Left ventricle myocardium inferior (tissue), 1 donor: ENCODE results near the gene ALOX15. TPM values are rescaled to one million over a fixed set of nuclear protein-coding genes. Genes with fewer than 3 reads are reported as not detected.

Experiments used
- DNase-seq: peaks from one replicate; pipeline ENCODE4 v3.0.0-alpha.2; 2020
- H3K27ac ChIP-seq: fragments of 200-600 bp; replicated peaks from 2 replicates; pipeline ENCODE4 v1.8.0; 2021
- H3K27me3 ChIP-seq: fragments of 200-600 bp; 2 replicates; pipeline ENCODE4 v1.8.0; 2021; ENCODE audit warnings: low read depth
- H3K36me3 ChIP-seq: fragments of 200-600 bp; 2 replicates; pipeline ENCODE4 v1.8.0; 2021
- H3K4me1 ChIP-seq: fragments of 200-600 bp; 2 replicates; pipeline ENCODE4 v1.8.0; 2021
- H3K4me3 ChIP-seq: fragments of 200-600 bp; 2 replicates; pipeline ENCODE4 v1.8.0; 2021; ENCODE audit warnings: mild to moderate bottlenecking, moderate library complexity
- H3K9me3 ChIP-seq: fragments of 200-600 bp; replicated peaks from 2 replicates; pipeline ENCODE4 v1.8.0; 2021
- intact Hi-C: fragments of 100-400 bp; cut with micrococcal nuclease; formaldehyde crosslinking; loops from one replicate; pipeline ENCODE4 v1.11.0; 2022
- total RNA-seq: library from RNA; stranded (reverse); fragmentation: NEBNext Ultra II Directional; extraction: Animal tissue kit (Norgen Biotek cat#: 25700); gene quantifications from one replicate; pipeline ENCODE4 v1.2.1, GENCODE V29; 2021
- TF ChIP-seq, protein P1 (sequence below): fragments of 200-600 bp; IDR thresholded peaks from 2 replicates; pipeline ENCODE4 v1.8.0; 2021; ENCODE audit warnings: antibody characterized with exemption, mild to moderate bottlenecking, borderline replicate concordance
- donor health status: DM: no; HTN: yes; CAD: no; lungs with severe emphysema.

Gene ALOX15
- total RNA-seq, 1 donor from 2014 or later: 0.33 TPM

DNA sequence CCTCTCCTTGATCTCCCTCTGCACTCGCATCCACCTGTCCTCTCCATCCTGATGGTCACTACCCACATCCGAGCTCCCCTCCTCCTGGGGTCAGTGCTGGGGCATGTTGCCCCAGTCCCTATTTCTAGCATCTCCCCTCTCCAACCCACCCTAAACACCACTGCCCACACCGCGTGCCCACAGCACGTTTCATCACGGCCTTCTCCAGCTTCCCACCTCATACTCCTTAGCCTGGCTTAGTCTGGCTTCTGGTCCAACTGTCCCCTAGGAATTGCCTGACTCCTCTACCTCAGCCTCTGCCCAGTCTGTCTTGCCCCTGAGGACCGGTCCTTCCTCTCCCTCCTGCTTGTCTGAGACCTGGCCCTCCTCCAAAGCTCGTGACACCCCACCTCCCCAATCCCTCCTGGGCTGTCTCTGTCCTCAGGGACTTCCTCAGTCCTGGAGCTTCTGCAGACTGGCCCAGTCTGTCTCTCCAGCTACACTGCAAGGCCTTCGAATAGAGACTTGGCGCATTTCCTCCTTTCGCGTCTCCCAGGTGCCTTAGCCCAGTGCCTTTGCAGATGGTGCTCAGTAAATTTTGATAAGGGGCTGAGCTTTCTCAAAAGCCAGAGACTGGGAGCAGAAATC is 4.9 kb downstream of the ALOX15 start:
- Histone ChIP-seq H3K4me3 (no peak overlapping the region), H3K36me3 (no peaks in the 10 kb centered on the region), H3K27ac (no peak overlapping the region), H3K4me1 (peaks cover 5% of the 10 kb centered on the region), H3K9me3 (no peaks in the 10 kb centered on the region), H3K27me3 (peaks cover 83% of the 10 kb centered on the region)
- intact Hi-C loops: no loop called here
- TF ChIP-seq, protein P1, sequence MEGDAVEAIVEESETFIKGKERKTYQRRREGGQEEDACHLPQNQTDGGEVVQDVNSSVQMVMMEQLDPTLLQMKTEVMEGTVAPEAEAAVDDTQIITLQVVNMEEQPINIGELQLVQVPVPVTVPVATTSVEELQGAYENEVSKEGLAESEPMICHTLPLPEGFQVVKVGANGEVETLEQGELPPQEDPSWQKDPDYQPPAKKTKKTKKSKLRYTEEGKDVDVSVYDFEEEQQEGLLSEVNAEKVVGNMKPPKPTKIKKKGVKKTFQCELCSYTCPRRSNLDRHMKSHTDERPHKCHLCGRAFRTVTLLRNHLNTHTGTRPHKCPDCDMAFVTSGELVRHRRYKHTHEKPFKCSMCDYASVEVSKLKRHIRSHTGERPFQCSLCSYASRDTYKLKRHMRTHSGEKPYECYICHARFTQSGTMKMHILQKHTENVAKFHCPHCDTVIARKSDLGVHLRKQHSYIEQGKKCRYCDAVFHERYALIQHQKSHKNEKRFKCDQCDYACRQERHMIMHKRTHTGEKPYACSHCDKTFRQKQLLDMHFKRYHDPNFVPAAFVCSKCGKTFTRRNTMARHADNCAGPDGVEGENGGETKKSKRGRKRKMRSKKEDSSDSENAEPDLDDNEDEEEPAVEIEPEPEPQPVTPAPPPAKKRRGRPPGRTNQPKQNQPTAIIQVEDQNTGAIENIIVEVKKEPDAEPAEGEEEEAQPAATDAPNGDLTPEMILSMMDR: no peak
- no peak for DNase-seq

DNA sequence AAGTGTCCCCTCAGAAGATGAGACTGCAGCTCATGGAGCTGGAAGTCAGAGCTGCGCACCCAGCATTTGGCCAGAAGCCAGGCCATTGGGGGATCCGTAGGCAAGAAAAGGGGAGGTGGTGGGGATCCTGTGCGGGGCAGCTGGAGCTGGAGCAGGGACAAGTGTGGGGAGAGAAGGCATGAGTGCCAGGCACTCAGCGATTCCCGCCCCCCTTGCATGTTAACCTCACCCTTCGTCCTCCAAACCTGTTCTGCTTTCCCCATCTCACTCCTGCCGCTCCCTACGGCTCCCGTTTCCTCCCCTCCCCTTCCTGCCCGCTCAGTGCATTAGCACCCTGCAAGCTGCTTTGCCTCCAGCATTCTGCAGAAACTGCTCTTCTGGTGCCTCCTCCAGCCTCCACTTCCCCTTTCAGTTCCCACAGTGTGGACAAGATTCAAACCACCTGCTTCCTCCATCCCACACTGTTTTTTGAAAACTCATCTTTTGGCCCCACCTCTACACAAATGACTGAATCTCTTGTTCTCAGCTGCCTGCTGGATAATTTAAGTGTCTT is 5.6 kb downstream of the ALOX15 start:
- DNase-seq: no peak
- Histone ChIP-seq H3K27me3 (peaks cover 77% of the 10 kb centered on the region), H3K27ac (no peak overlapping the region), H3K36me3 (no peaks in the 10 kb centered on the region), H3K4me1 (no peaks in the 10 kb centered on the region), H3K9me3 (no peaks in the 10 kb centered on the region), H3K4me3 (no peak overlapping the region)
- intact Hi-C loops: no loop called here
- TF ChIP-seq, protein P1: no peak

DNA sequence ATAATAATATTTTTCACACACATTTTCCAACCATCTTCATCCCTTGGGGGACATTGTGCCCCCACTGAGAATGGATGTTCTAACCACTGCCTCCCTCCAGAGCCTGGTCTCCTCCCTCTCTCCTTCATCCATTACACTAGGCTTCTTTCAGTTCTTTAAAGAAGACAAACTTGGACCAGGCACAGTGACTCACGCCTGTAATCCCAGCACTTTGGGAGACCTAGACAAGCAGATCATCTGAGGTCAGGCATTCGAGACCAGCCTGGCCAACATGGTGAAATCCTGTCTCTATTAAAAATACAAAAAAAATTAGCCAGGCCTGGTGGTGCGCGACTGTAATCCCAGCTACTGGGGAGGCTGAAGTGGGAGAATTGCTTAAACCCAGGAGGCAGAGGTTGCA is 6.5 kb downstream of the ALOX15 start:
- H3K4me3 ChIP-seq: no peak overlapping the region
- DNase-seq: no peak
- TF ChIP-seq, protein P1: no peak
- H3K9me3 ChIP-seq: no peaks in the 10 kb centered on the region
- intact Hi-C loops: no loop called here
- peaks cover 72% of the 10 kb centered on the region for H3K27me3 ChIP-seq
- H3K36me3 ChIP-seq: no peaks in the 10 kb centered on the region
- no peak overlapping the region for H3K27ac ChIP-seq
- H3K4me1 ChIP-seq: no peaks in the 10 kb centered on the region

DNA sequence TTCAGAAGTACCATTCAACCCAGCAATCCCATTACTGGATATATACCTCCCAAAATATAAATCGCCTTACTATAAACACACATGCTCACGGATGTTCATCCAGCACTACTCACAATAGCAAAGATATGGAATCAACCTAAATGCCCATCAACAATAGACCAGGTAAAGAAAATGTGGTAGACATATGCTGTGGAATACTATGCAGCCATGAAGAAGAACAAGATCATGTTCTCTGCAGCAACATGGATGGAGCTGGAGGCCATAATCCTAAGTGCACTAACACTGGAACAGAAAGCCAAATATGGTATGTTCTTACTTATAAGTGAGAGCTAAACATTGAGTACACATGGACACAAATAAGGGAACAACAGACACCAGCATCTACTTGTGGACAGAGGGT is 7.8 kb downstream of the ALOX15 start:
- Histone ChIP-seq H3K4me3 (no peak overlapping the region), H3K36me3 (no peaks in the 10 kb centered on the region), H3K27ac (no peak overlapping the region), H3K27me3 (peaks cover 63% of the 10 kb centered on the region), H3K9me3 (no peaks in the 10 kb centered on the region), H3K4me1 (no peaks in the 10 kb centered on the region)
- intact Hi-C loops: no loop called here
- DNase-seq: no peak
- TF ChIP-seq, protein P1: no peak

DNA sequence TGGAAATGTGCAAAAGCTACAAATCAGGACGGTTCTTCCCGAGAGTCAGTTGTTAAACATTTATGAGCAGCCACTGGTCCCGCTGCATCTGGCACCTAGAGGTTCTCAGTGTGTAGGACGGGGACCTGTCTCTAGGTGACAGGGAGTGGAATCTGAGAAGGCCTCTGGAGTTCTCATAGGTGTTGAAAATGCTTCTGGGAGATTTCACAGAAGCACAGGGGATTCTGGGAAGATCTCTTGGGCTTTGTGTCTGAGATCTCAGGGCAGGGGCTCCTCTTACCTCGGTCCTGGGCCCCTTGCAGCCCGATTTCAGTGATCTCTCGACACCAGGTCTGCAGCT is 8.9 kb downstream of the ALOX15 start:
- H3K4me1 ChIP-seq: no peaks in the 10 kb centered on the region
- no peaks in the 10 kb centered on the region for H3K36me3 ChIP-seq
- H3K27me3 ChIP-seq: peaks cover 59% of the 10 kb centered on the region
- no peak for DNase-seq
- H3K4me3 ChIP-seq: no peak overlapping the region
- intact Hi-C loops: no loop called here
- no peak overlapping the region for H3K27ac ChIP-seq
- TF ChIP-seq, protein P1: no peak
- no peaks in the 10 kb centered on the region for H3K9me3 ChIP-seq
